K562 (cell line): Measurements from ENCODE around the gene NPHP3. TPM values are rescaled to one million over a fixed set of nuclear protein-coding genes. Genes with fewer than 3 reads are reported as not detected.

ENCODE experiments used
- ATAC-seq: fragments of 200-7000 bp; cut with Tn5 transposase; 3 replicates; pipeline ENCODE4 v1.9.1; 2020; ENCODE audit warnings: moderate library complexity
- BruUV-seq: library from RNA; stranded (reverse); fragments of 400-500 nt; replicated peaks from 2 replicates; lab custom pipeline; 2021; lab: Mats Ljungman, UMichigan
- CTCF ChIA-PET: fragments of 300-600 bp; formaldehyde crosslinking; extraction: SDS; loops from one replicate; lab custom pipeline; 2021; ENCODE audit warnings: low intra/inter-chr PET ratio; lab: Yijun Ruan, JAX
- POLR2A ChIA-PET: fragments of 300-600, 350-650 bp; sonication (Branson Sonifier 250); formaldehyde crosslinking; extraction: SDS; loops from one replicate; lab custom pipeline; 2021; ENCODE audit warnings: antibody characterized with exemption, inconsistent platforms; lab: Yijun Ruan, JAX
- DNase-seq, 4 experiments: peaks; one replicate each; pipeline versions ENCODE4 v3.0.0 to v3.0.0-alpha.2; 2011 to 2018; ENCODE audit warnings: low spot score in 3 of 4, mixed read lengths in 3 of 4; ENCODE audit errors: extremely low read depth in 1 of 4
- FAIRE-seq: peaks from 2 replicates; lab custom pipeline; 2011; peaks lifted over from hg19 to GRCh38; lab: Jason Lieb, UNC
- H2AFZ ChIP-seq: 2 replicates; pipeline ENCODE4 v1.6.0; 2011; ENCODE audit warnings: low read depth, low read length, control low read depth, inconsistent platforms
- H3K27ac ChIP-seq: fragments of 200-600 bp; 3 replicates; pipeline ENCODE4 v1.8.0; 2011; ENCODE audit warnings: low read depth, mild to moderate bottlenecking, control low read depth, inconsistent platforms, low read length, moderate library complexity, mixed read lengths; ENCODE audit errors: extremely low read depth
- H3K27me3 ChIP-seq, 2 experiments: fragments of 300-600 bp in 1 of 2; 2 replicates in 1 of 2; 3 replicates in 1 of 2; pipeline versions ENCODE4 v1.6.0 to v1.8.0; 2011; ENCODE audit warnings: inconsistent platforms in 2 of 2, low read length in 2 of 2, mild to moderate bottlenecking in 1 of 2, mixed read lengths in 1 of 2, moderate library complexity in 1 of 2; ENCODE audit not compliant: control insufficient read depth in 2 of 2, insufficient read depth in 2 of 2
- H3K36me3 ChIP-seq: fragments of 300-600 bp; 3 replicates; pipeline ENCODE4 v1.8.0; 2011; ENCODE audit warnings: mild to moderate bottlenecking, low read length, inconsistent platforms; ENCODE audit not compliant: control insufficient read depth, insufficient read depth
- H3K4me1 ChIP-seq, 2 experiments: fragments of 200-600 bp in 1 of 2; replicated peaks in 1 of 2; 2 replicates in 1 of 2; 3 replicates in 1 of 2; pipeline versions ENCODE4 v1.5.1 to v1.8.0; 2011; ENCODE audit warnings: inconsistent platforms in 2 of 2, low read length in 2 of 2, mild to moderate bottlenecking in 1 of 2, mixed read lengths in 1 of 2, moderate library complexity in 1 of 2; ENCODE audit not compliant: control insufficient read depth in 2 of 2, insufficient read depth in 2 of 2
- H3K4me2 ChIP-seq: 2 replicates; pipeline ENCODE4 v1.6.1; 2011; ENCODE audit warnings: low read length, control low read depth, inconsistent platforms, mixed read lengths; ENCODE audit not compliant: insufficient read depth
- H3K4me3 ChIP-seq: fragments of 200-600 bp; sonication (generic), shearing (Covaris generic); 2 replicates; pipeline ENCODE4 v1.5.1; 2016; ENCODE audit warnings: control low read depth, inconsistent platforms
- H3K79me2 ChIP-seq: fragments of 200-600 bp; 3 replicates; pipeline ENCODE4 v1.8.0; 2011; ENCODE audit warnings: low read length, inconsistent platforms; ENCODE audit not compliant: control insufficient read depth, insufficient read depth
- H3K9ac ChIP-seq, 2 experiments: 2 replicates each; pipeline versions ENCODE4 v1.6.0 to v1.6.1; 2011; ENCODE audit warnings: low read depth in 2 of 2, low read length in 2 of 2, control low read depth in 1 of 2, inconsistent platforms in 1 of 2, mild to moderate bottlenecking in 1 of 2, mixed read lengths in 1 of 2; ENCODE audit not compliant: insufficient read depth in 1 of 2
- H3K9me1 ChIP-seq: one replicate; pipeline ENCODE4 v1.6.0; 2011; ENCODE audit warnings: inconsistent platforms, mild to moderate bottlenecking, low read length, moderate library complexity; ENCODE audit not compliant: control insufficient read depth, insufficient read depth
- H3K9me3 ChIP-seq: replicated peaks from 2 replicates; pipeline ENCODE4 v1.5.1; 2011; ENCODE audit warnings: low read depth, low read length, inconsistent platforms; ENCODE audit not compliant: control insufficient read depth, insufficient read depth
- H4K20me1 ChIP-seq: replicated peaks from 2 replicates; pipeline ENCODE4 v1.6.1; 2011; ENCODE audit warnings: low read length, inconsistent platforms, mixed read lengths; ENCODE audit not compliant: control insufficient read depth, insufficient read depth
- C11orf30 ChIP-seq: fragments of 450-650 bp; IDR thresholded peaks from 2 replicates; pipeline ENCODE4 v1.6.1; 2016; ENCODE audit warnings: low read depth, mild to moderate bottlenecking
- CCNT2 ChIP-seq: IDR thresholded peaks from 2 replicates; pipeline ENCODE4 v1.6.1; 2011; ENCODE audit warnings: borderline replicate concordance, low read depth, mild to moderate bottlenecking, moderate library complexity, mixed read lengths, low read length; ENCODE audit not compliant: insufficient read length; ENCODE audit errors: extremely low read depth
- EWSR1 ChIP-seq: fragments of 450-650 bp; IDR thresholded peaks from 2 replicates; pipeline ENCODE4 v1.6.1; 2018; ENCODE audit warnings: borderline replicate concordance, mild to moderate bottlenecking, low read depth, moderate library complexity; ENCODE audit not compliant: partially characterized antibody
- FOXK2 ChIP-seq, 2 experiments: fragments of 450-650 bp; IDR thresholded peaks in 1 of 2; conservative IDR thresholded peaks in 1 of 2; 2 replicates each; pipeline ENCODE4 v1.6.1; 2016; ENCODE audit warnings: low read depth in 2 of 2, mild to moderate bottlenecking in 1 of 2
- HIVEP1 ChIP-seq: fragments of 250-450 bp; sonication (Bioruptor Pico); IDR thresholded peaks from 2 replicates; pipeline ENCODE4 v1.4.0; 2020; ENCODE audit warnings: mild to moderate bottlenecking
- LARP7 ChIP-seq: fragments of 450-650 bp; IDR thresholded peaks from 2 replicates; pipeline ENCODE4 v1.6.1; 2016
- NR2C1 ChIP-seq, 2 experiments: fragments of 450-650 bp; IDR thresholded peaks; 2 replicates each; pipeline ENCODE4 v1.6.1; 2017; ENCODE audit warnings: mild to moderate bottlenecking in 2 of 2, antibody characterized with exemption in 1 of 2, inconsistent platforms in 1 of 2, missing compliant biosample characterization in 1 of 2, missing genetic modification characterization in 1 of 2
- SMAD1 ChIP-seq: fragments of 150-350 bp; IDR thresholded peaks from 2 replicates; pipeline ENCODE4 v1.6.1; 2014; ENCODE audit warnings: low read length, low read depth; ENCODE audit not compliant: partially characterized antibody
- SMARCE1 ChIP-seq: fragments of 450-650 bp; IDR thresholded peaks from 2 replicates; pipeline ENCODE4 v1.7.1; 2016; ENCODE audit warnings: mild to moderate bottlenecking
- TBL1XR1 ChIP-seq, 2 experiments: IDR thresholded peaks; 2 replicates each; pipeline ENCODE4 v1.6.1; 2012; ENCODE audit warnings: improper control_type of control experiment in 2 of 2, low read length in 2 of 2, mild to moderate bottlenecking in 1 of 2
- XRCC3 ChIP-seq: fragments of 450-650 bp; IDR thresholded peaks from 2 replicates; pipeline ENCODE4 v1.6.1; 2017; ENCODE audit warnings: mild to moderate bottlenecking, moderate library complexity
- ZNF23 ChIP-seq: fragments of 250-450 bp; sonication (Bioruptor Pico); IDR thresholded peaks from 2 replicates; pipeline ENCODE4 v1.4.0; 2020; ENCODE audit warnings: mild to moderate bottlenecking
- ZNF785 ChIP-seq: fragments of 250-450 bp; sonication (Bioruptor Pico); IDR thresholded peaks from 2 replicates; pipeline ENCODE4 v1.4.0; 2020; ENCODE audit warnings: mild to moderate bottlenecking
- WGBS: fragments of 100-300 bp; shearing (Covaris generic); methylation state at CpG from one replicate; pipeline ENCODE4 v1.1.6; 2016; ENCODE audit warnings: low coverage, mixed read lengths; ENCODE audit not compliant: insufficient coverage; ENCODE audit errors: missing lambda C conversion rate; 5-methylcytosine and 5-hydroxymethylcytosine counted together
- in situ Hi-C: fragments of 300-500 bp; cut with MboI; formaldehyde crosslinking; loops from 4 replicates; pipeline ENCODE4 v1.15.0; 2018; ENCODE audit warnings: inconsistent platforms, mixed read lengths
- intact Hi-C: fragments of 100-400 bp; cut with micrococcal nuclease; formaldehyde crosslinking; loops from 2 replicates; pipeline ENCODE4 v1.14.2; 2022
- polyA plus RNA-seq, 8 experiments: library from polyadenylated mRNA; depleted of rRNA in 4 of 8; stranded (reverse) in 5 of 8; unstranded in 3 of 8; fragments of >200 nt; fragmentation: Nextera tagmentation in 2 of 8; fragmentation: Illumina TruSeq in 1 of 8; extraction: Ambion mirVana in 2 of 8; extraction: Trizol in 1 of 8; gene quantifications; 2 replicates each; pipeline versions ENCODE4 v1.2.1 to v1.2.3, GENCODE V29; 2011 to 2014; ENCODE audit warnings: inconsistent platforms in 1 of 8, missing spikeins in 1 of 8
- total RNA-seq, 7 experiments: library from RNA; depleted of rRNA in 6 of 7; stranded (reverse); fragments of >200 nt in 6 of 7; fragmentation: Illumina TruSeq in 2 of 7; extraction: Trizol in 2 of 7; gene quantifications; 2 replicates each; pipeline versions ENCODE4 v1.2.1 to v1.2.3, GENCODE V29; 2011 to 2021; ENCODE audit warnings: low replicate concordance in 1 of 7
- TF ChIP-seq, protein P1 (sequence below): sonication (generic); formaldehyde crosslinking; IDR thresholded peaks from 2 replicates; pipeline ENCODE4 v1.8.0; 2022; ENCODE audit warnings: mild to moderate bottlenecking, missing genetic modification reagents
- TF ChIP-seq, protein P2 (sequence below): fragments of 250-450 bp; sonication (Bioruptor Pico); IDR thresholded peaks from 2 replicates; pipeline ENCODE4 v1.9.0; 2021; ENCODE audit warnings: mild to moderate bottlenecking
- TF ChIP-seq, protein P3 (sequence below): fragments of 250-450 bp; sonication (Bioruptor Pico); IDR thresholded peaks from 2 replicates; pipeline ENCODE4 v1.8.0; 2021; ENCODE audit warnings: moderate library complexity, mild to moderate bottlenecking, inconsistent platforms
- TF ChIP-seq, protein P4 (sequence below): IDR thresholded peaks from 2 replicates; pipeline ENCODE4 v1.6.1; 2011; ENCODE audit not compliant: insufficient read length; ENCODE audit errors: extremely low read depth

NPHP3 gene
- total and polyA plus RNA-seq, 9 of the 15 experiments (the other 6 are each of a cell fraction or from before 2014, with no cell fraction given), result 0.62 to 13.2 (median 5.8) TPM

DNA sequence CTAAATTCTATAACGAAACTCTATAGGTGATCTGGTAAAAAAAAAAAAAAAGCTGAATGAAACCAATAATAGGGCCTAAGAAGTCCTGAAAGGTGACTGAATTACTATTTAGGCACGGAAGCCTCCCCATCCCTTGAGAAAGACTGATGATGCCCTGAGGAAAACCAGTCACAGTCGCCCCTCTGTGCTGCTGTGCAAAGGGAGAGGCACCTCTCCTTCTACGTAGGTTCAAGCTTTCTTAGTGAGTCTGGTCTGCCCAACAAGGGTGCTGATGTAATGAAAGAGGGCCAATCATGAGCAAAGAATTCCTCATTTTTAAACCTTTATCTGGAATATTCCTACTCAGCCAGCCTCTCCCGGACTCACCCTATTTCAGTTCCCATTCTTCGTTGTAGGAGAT is 11.9 kb downstream of the NPHP3 start (continued):
- TF ChIP-seq, protein P1, sequence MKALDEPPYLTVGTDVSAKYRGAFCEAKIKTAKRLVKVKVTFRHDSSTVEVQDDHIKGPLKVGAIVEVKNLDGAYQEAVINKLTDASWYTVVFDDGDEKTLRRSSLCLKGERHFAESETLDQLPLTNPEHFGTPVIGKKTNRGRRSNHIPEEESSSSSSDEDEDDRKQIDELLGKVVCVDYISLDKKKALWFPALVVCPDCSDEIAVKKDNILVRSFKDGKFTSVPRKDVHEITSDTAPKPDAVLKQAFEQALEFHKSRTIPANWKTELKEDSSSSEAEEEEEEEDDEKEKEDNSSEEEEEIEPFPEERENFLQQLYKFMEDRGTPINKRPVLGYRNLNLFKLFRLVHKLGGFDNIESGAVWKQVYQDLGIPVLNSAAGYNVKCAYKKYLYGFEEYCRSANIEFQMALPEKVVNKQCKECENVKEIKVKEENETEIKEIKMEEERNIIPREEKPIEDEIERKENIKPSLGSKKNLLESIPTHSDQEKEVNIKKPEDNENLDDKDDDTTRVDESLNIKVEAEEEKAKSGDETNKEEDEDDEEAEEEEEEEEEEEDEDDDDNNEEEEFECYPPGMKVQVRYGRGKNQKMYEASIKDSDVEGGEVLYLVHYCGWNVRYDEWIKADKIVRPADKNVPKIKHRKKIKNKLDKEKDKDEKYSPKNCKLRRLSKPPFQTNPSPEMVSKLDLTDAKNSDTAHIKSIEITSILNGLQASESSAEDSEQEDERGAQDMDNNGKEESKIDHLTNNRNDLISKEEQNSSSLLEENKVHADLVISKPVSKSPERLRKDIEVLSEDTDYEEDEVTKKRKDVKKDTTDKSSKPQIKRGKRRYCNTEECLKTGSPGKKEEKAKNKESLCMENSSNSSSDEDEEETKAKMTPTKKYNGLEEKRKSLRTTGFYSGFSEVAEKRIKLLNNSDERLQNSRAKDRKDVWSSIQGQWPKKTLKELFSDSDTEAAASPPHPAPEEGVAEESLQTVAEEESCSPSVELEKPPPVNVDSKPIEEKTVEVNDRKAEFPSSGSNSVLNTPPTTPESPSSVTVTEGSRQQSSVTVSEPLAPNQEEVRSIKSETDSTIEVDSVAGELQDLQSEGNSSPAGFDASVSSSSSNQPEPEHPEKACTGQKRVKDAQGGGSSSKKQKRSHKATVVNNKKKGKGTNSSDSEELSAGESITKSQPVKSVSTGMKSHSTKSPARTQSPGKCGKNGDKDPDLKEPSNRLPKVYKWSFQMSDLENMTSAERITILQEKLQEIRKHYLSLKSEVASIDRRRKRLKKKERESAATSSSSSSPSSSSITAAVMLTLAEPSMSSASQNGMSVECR (CRISPR knock-in tag), result no peak
- no peak for TF ChIP-seq LARP7
- TF ChIP-seq, protein P2, sequence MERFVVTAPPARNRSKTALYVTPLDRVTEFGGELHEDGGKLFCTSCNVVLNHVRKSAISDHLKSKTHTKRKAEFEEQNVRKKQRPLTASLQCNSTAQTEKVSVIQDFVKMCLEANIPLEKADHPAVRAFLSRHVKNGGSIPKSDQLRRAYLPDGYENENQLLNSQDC (CRISPR knock-in tag), result no peak

DNA sequence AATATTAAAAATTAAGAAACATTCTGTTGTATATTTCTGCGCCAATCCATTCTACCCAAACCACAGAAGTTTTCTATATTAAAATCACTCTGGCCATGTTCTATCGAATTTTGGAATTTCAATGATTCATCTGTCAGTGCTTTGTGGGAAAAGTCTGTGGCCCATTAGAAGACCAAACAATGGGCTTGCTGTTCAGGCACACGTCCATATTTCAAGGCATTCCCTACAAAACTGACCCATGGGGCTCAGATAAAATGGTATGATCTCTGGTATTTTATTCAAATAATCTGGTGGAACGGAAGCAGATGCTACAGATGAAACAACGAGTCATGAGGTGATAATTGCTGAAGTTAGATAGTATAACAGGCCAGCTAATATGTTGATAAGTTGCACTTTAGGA is 12.4 kb downstream of the NPHP3 start:
- Histone ChIP-seq H3K9me1 (no peaks in the 10 kb centered on the region), H3K4me1 (no peaks in the 10 kb centered on the region), H3K9me3 (no peaks in the 10 kb centered on the region), H3K4me2 (no peak overlapping the region), H4K20me1 (no peaks in the 10 kb centered on the region), H2AFZ (no peak overlapping the region), H3K4me3 (no peak overlapping the region), H3K27me3 (no peaks in the 10 kb centered on the region), H3K9ac (no peak overlapping the region), H3K36me3 (no peaks in the 10 kb centered on the region), H3K79me2 (no peaks in the 10 kb centered on the region), H3K27ac (no peak overlapping the region)
- BruUV-seq, result no TSS peak
- WGBS, result 66% methylated on average over 5 of the region's 5 CpGs
- in situ Hi-C loops, result no loop called here
- intact Hi-C loops, result no loop called here
- CTCF ChIA-PET, result interaction anchor here (0.6 kb wide), 1 partner anchor 1199 kb away, joined by 5 read pairs; no protein-coding TSS in a partner anchor
- FAIRE-seq (no peak), ATAC-seq (no peak), DNase-seq (no peak)
- POLR2A ChIA-PET, result no interaction called here
- no peak for TF ChIP-seq SMAD1
- TF ChIP-seq XRCC3, result no peak
- TF ChIP-seq C11orf30, result no peak
- no peak for TF ChIP-seq FOXK2 (conservative IDR thresholded peaks at IDR 0.05 in 1 of 2, IDR thresholded peaks at IDR 0.05 in 1 of 2; ENCODE audit: low read depth in 2 of 2)
- TF ChIP-seq, protein P3, sequence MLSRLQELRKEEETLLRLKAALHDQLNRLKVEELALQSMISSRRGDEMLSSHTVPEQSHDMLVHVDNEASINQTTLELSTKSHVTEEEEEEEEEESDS (CRISPR knock-in tag), result no peak
- TF ChIP-seq HIVEP1 (CRISPR knock-in tag), result no peak
- TF ChIP-seq TBL1XR1 (IDR thresholded peaks at IDR 0.05; ENCODE audit: low read length in 2 of 2), result no peak
- no peak for TF ChIP-seq ZNF23
- no peak for TF ChIP-seq ZNF785 (CRISPR knock-in tag)
- no peak for TF ChIP-seq SMARCE1
- TF ChIP-seq NR2C1 (IDR thresholded peaks at IDR 0.05), result no peak
- TF ChIP-seq NR2C1 (tag; IDR thresholded peaks at IDR 0.05), result no peak
- TF ChIP-seq CCNT2, result no peak
- TF ChIP-seq, protein P4, sequence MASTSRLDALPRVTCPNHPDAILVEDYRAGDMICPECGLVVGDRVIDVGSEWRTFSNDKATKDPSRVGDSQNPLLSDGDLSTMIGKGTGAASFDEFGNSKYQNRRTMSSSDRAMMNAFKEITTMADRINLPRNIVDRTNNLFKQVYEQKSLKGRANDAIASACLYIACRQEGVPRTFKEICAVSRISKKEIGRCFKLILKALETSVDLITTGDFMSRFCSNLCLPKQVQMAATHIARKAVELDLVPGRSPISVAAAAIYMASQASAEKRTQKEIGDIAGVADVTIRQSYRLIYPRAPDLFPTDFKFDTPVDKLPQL, result no peak
- TF ChIP-seq EWSR1, result no peak
